GM12878 (cell line): Measurements from ENCODE around the gene ATXN1. TPM values are rescaled to one million over a fixed set of nuclear protein-coding genes. Genes with fewer than 3 reads are reported as not detected.

Experiments used
- FOXM1 ChIP-seq: IDR thresholded peaks from 2 replicates; pipeline ENCODE4 v1.6.1; 2012; ENCODE audit warnings: low read depth, mild to moderate bottlenecking, inconsistent platforms, low read length, moderate library complexity
- IRF5 ChIP-seq: fragments of 450-650 bp; IDR thresholded peaks from 2 replicates; pipeline ENCODE4 v1.6.1; 2017; ENCODE audit warnings: borderline replicate concordance
- KLF5 ChIP-seq: fragments of 450-650 bp; IDR thresholded peaks from 2 replicates; pipeline ENCODE4 v1.6.1; 2014; ENCODE audit warnings: mild to moderate bottlenecking; ENCODE audit not compliant: partially characterized antibody
- MTA2 ChIP-seq: fragments of 450-650 bp; IDR thresholded peaks from 2 replicates; pipeline ENCODE4 v1.6.1; 2016; ENCODE audit warnings: low read depth, mild to moderate bottlenecking, moderate library complexity
- MTA3 ChIP-seq: IDR thresholded peaks from 2 replicates; pipeline ENCODE4 v1.6.1; 2012; ENCODE audit warnings: low read length, inconsistent platforms, borderline replicate concordance
- RB1 ChIP-seq: fragments of 450-650 bp; formaldehyde crosslinking; IDR thresholded peaks from 2 replicates; pipeline ENCODE4 v1.6.1; 2017; ENCODE audit warnings: mild to moderate bottlenecking, borderline replicate concordance
- RELA ChIP-seq: fragments of 450-650 bp; IDR thresholded peaks from 2 replicates; pipeline ENCODE4 v1.8.0; 2014; ENCODE audit warnings: borderline replicate concordance; ENCODE audit not compliant: partially characterized antibody
- RELB ChIP-seq: fragments of 450-650 bp; IDR thresholded peaks from 2 replicates; pipeline ENCODE4 v1.6.1; 2017; ENCODE audit warnings: low read depth, mild to moderate bottlenecking, moderate library complexity
- polyA plus RNA-seq, 11 experiments: library from polyadenylated mRNA; depleted of rRNA in 4 of 11; unstranded in 6 of 11; stranded (reverse) in 5 of 11; fragments of >200 nt; fragmentation: Nextera tagmentation in 4 of 11; fragmentation: Illumina TruSeq in 1 of 11; extraction: Ambion mirVana in 4 of 11; extraction: Trizol in 1 of 11; gene quantifications; 1 replicate in 1 of 11; 2 replicates in 10 of 11; pipeline versions ENCODE4 v1.2.1 to v1.2.3, GENCODE V29; 2011 to 2016; ENCODE audit warnings: inconsistent platforms in 2 of 11, missing spikeins in 2 of 11, low read depth in 1 of 11
- total RNA-seq, 4 experiments: library from RNA; depleted of rRNA in 3 of 4; stranded (reverse); fragments of >200 nt in 3 of 4; fragmentation: Illumina TruSeq in 1 of 4; extraction: Trizol in 1 of 4; gene quantifications; 2 replicates each; pipeline versions ENCODE4 v1.2.1 to v1.2.3, GENCODE V29; 2013 to 2021
- TF ChIP-seq, protein P1 (sequence below): fragments of 450-650 bp; IDR thresholded peaks from 2 replicates; pipeline ENCODE4 v1.6.1; 2017; ENCODE audit warnings: antibody characterized with exemption, mild to moderate bottlenecking, moderate library complexity

ATXN1 gene
- total and polyA plus RNA-seq, 10 of the 15 experiments (the other 5 are each of a cell fraction or from before 2014, with no cell fraction given), result 12.2 to 51.2 (median 20.5) TPM

GRCh38 chr6:16564436-16564835 lies 196.8 kb downstream of the ATXN1 start (continued):
- no peak for TF ChIP-seq MTA2
- TF ChIP-seq RELB, result no peak
- no peak for TF ChIP-seq FOXM1
- TF ChIP-seq, protein P1, sequence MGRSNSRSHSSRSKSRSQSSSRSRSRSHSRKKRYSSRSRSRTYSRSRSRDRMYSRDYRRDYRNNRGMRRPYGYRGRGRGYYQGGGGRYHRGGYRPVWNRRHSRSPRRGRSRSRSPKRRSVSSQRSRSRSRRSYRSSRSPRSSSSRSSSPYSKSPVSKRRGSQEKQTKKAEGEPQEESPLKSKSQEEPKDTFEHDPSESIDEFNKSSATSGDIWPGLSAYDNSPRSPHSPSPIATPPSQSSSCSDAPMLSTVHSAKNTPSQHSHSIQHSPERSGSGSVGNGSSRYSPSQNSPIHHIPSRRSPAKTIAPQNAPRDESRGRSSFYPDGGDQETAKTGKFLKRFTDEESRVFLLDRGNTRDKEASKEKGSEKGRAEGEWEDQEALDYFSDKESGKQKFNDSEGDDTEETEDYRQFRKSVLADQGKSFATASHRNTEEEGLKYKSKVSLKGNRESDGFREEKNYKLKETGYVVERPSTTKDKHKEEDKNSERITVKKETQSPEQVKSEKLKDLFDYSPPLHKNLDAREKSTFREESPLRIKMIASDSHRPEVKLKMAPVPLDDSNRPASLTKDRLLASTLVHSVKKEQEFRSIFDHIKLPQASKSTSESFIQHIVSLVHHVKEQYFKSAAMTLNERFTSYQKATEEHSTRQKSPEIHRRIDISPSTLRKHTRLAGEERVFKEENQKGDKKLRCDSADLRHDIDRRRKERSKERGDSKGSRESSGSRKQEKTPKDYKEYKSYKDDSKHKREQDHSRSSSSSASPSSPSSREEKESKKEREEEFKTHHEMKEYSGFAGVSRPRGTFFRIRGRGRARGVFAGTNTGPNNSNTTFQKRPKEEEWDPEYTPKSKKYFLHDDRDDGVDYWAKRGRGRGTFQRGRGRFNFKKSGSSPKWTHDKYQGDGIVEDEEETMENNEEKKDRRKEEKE, result no peak
- no peak for TF ChIP-seq MTA3
- no peak for TF ChIP-seq RB1
- no peak for TF ChIP-seq KLF5
- TF ChIP-seq IRF5, result no peak
- no peak for TF ChIP-seq RELA
- TF ChIP-seq, all 136 proteins: peak for 0
